ENCODE results near the gene APOL3.
A peak's percentile ranks its signal among the peaks of the same experiment; 100 is the strongest.
"Not testable (repeated sequence)": the region's sequence is repeated elsewhere in the genome, so short reads cannot be mapped to it uniquely, and the experiment has no call there.

APOL3 gene

DNA sequence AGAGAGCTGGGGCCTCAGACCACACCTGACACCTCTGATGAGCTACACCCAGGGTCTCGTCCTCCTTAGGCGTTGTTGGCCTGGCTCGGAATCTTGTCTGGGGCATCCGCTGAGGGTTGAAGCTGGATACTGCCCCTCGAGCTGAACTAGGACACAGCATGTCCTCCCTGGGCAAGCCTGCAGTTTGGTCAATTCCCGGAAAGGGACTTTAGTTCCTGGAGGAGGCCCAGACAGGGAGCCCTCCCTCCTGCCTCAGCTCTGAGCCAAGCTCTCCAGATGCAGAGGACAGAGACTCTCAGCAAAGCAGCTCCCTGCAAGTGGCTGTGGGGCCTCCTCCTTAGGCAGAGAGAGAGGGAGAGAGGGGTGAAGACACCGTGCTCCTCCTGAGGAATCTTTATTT, 4.9 kb downstream of the APOL3 start:
- Histone ChIP-seq H3K36me3 (ENCODE audit: insufficient read depth, low read length) (no peaks in the 10 kb centered on the region), H3K4me3 (ENCODE audit: low read length) (no peak overlapping the region), H3K9ac (ENCODE audit: low read depth, low read length) (peak overlapping the region; percentile 83), H3K4me2 (ENCODE audit: low read length) (no peak overlapping the region), H3K27me3 (ENCODE audit: control insufficient read depth, insufficient read depth, low read length) (no peaks in the 10 kb centered on the region), H3K4me1 (ENCODE audit: control insufficient read depth, insufficient read depth, low read length) (peaks cover 24% of the 10 kb centered on the region), H3K9me3 (replicated peaks; ENCODE audit: low read length) (no peaks in the 10 kb centered on the region)

DNA sequence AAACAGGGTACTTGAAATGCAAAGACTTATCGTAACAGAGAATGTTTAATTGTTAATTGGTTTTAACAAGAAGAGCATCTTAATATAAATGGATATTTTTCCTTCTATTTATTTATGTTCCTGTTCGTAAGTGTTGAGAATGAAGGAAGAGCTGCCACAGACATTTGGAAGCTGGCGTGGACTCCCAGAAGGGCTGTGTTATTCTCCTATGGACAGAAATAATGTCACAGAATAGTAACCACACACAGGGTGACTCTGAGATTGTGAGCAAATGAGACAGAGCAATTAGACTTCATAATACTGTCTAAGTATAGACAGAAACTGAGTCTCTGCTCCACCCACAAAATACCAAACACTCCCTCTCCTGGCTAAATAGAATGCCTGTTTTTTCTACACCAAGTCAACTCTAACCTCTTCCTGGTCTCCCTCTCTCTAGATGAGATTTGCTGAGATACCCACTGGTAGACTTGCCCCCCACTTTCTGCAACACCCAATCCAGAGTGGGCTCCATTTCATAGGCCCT, 6.1 kb downstream of the APOL3 start:
- Histone ChIP-seq H3K36me3 (ENCODE audit: insufficient read depth, low read length) (no peaks in the 10 kb centered on the region), H3K4me3 (ENCODE audit: low read length) (no peak overlapping the region), H3K27me3 (ENCODE audit: control insufficient read depth, insufficient read depth, low read length) (no peaks in the 10 kb centered on the region), H3K9ac (ENCODE audit: low read depth, low read length) (no peak overlapping the region), H3K4me1 (ENCODE audit: control insufficient read depth, insufficient read depth, low read length) (peaks cover 29% of the 10 kb centered on the region), H3K9me3 (replicated peaks; ENCODE audit: low read length) (no peaks in the 10 kb centered on the region), H3K4me2 (ENCODE audit: low read length) (no peak overlapping the region)

DNA sequence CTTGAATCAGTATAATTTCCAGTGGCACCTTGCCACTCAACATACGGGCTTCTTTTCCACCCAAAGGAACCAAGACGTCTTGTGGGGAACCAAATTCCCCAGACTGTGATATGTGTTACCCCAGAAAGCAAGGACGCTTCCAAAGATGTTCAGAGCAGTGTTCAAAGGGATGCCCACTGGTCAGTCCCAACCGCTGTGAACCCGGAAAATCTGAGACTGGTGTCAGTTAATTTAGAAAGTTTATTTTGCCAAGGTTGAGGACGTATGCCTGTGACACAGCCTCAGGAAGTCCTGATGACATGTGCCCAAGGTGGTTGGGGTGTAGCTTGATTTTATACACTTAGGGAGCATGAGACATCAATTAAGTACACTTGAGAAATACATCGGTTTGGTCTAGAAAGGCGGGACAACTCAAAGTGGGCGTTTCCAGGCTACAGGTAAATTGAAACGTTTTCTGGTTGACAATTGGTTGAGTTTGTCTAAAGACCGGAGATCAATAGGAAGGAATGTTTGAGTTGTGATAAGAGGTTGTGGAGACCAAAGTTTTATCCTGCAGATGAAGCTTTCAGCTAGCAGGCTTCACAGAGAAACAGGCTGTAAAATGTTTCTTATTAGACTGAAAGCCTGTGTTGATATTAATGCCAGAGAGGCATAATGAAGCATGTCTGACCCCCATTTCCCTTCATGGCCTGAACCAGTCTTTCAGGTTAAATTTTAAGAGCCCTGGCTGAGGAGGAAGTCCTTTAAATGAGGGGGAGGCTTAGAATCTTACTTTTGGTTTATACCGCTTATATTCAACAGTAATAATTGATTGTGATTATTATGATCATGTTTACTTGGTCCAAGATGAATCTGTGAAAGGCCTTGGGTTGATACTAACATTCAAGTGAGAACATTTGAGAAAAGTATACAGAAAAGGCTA, 6.8 kb downstream of the APOL3 start:
- Histone ChIP-seq H3K36me3 (ENCODE audit: insufficient read depth, low read length) (no peaks in the 10 kb centered on the region), H3K4me3 (ENCODE audit: low read length) (no peak overlapping the region), H3K4me2 (ENCODE audit: low read length) (no peak overlapping the region), H3K27me3 (ENCODE audit: control insufficient read depth, insufficient read depth, low read length) (no peaks in the 10 kb centered on the region), H3K9ac (ENCODE audit: low read depth, low read length) (no peak overlapping the region), H3K9me3 (replicated peaks; ENCODE audit: low read length) (no peaks in the 10 kb centered on the region), H3K4me1 (ENCODE audit: control insufficient read depth, insufficient read depth, low read length) (peaks cover 32% of the 10 kb centered on the region)

DNA sequence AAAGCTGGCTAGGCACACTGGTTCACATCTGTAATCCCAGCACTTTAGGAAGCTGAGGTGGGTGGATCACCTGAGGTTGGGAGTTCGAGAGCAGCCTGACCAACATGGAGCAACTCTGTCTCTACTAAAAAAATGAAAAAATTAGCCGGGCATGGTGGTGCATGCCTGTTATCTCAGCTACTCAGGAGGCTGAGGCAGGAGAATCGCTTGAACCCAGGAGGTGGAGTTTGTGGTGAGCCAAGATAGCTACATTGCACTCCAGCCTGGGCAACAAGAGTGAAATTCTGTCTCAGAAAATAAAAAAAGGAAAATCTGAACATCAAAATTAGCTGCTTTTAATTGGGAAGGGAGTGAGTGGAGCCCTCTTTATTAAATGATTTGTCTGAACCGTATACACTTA, 7.7 kb downstream of the APOL3 start:
- not testable (repeated sequence) for H3K9ac ChIP-seq (ENCODE audit: low read depth, low read length); H3K9me3 ChIP-seq (replicated peaks; ENCODE audit: low read length); H3K27me3 ChIP-seq (ENCODE audit: control insufficient read depth, insufficient read depth, low read length); H3K4me2 ChIP-seq (ENCODE audit: low read length); H3K36me3 ChIP-seq (ENCODE audit: insufficient read depth, low read length); H3K4me3 ChIP-seq (ENCODE audit: low read length)
- H3K4me1 ChIP-seq (ENCODE audit: control insufficient read depth, insufficient read depth, low read length) = peaks cover 32% of the 10 kb centered on the region

DNA sequence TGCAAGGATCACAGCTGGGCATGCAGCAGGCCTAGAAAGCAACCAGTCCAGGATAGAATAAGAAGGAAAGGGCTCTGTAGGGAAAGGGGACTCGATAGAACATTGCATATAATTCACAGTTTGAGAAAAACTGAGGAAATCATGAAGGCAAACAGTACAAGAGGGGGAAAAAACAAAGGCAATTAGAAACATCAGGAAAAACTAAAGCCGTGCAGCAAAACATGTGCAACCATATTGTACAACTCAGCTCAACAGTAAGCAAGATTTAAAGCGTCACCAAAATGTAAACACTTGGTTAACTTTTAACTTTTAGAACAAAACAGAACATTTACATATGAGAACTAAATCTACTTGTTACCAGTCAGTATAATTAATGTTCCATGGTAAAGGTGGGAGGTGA, 8.5 kb downstream of the APOL3 start:
- Histone ChIP-seq H3K9me3 (replicated peaks; ENCODE audit: low read length) (no peaks in the 10 kb centered on the region), H3K27me3 (ENCODE audit: control insufficient read depth, insufficient read depth, low read length) (no peaks in the 10 kb centered on the region), H3K36me3 (ENCODE audit: insufficient read depth, low read length) (no peaks in the 10 kb centered on the region), H3K4me2 (ENCODE audit: low read length) (no peak overlapping the region), H3K9ac (ENCODE audit: low read depth, low read length) (no peak overlapping the region), H3K4me3 (ENCODE audit: low read length) (no peak overlapping the region), H3K4me1 (ENCODE audit: control insufficient read depth, insufficient read depth, low read length) (peaks cover 27% of the 10 kb centered on the region)

DNA sequence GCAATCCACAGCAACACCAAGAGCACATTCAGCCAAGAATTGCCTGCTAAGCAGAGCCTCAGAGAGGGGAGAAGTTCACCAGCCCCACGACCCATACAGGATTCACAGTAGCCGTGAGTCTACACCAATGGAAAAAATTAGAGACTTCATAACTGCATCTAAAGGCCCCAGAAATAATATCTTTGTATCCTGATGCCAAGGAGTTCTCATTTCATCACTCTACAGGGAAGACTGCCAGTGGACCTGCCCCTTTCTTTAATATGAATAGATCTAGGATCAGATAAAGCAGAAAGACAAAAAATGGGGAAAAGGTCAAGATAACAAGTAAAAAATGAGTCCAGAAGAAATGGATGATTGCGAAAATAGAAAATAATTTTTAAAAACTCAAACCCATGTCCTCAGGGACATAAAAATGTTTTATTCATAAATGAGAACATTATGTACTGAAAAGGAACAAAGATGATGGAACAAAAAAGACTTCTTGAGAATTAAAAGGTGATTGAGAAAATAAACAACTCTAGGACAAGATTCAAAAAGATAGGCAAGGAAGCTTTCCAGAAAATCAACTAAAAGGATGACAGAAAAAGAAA, 9.5 kb downstream of the APOL3 start:
- Histone ChIP-seq H3K4me1 (ENCODE audit: control insufficient read depth, insufficient read depth, low read length) (peaks cover 19% of the 10 kb centered on the region), H3K4me3 (ENCODE audit: low read length) (no peak overlapping the region), H3K27me3 (ENCODE audit: control insufficient read depth, insufficient read depth, low read length) (no peaks in the 10 kb centered on the region), H3K36me3 (ENCODE audit: insufficient read depth, low read length) (no peaks in the 10 kb centered on the region), H3K9me3 (replicated peaks; ENCODE audit: low read length) (no peaks in the 10 kb centered on the region), H3K9ac (ENCODE audit: low read depth, low read length) (no peak overlapping the region), H3K4me2 (ENCODE audit: low read length) (peak overlapping the region; percentile 40)

DNA sequence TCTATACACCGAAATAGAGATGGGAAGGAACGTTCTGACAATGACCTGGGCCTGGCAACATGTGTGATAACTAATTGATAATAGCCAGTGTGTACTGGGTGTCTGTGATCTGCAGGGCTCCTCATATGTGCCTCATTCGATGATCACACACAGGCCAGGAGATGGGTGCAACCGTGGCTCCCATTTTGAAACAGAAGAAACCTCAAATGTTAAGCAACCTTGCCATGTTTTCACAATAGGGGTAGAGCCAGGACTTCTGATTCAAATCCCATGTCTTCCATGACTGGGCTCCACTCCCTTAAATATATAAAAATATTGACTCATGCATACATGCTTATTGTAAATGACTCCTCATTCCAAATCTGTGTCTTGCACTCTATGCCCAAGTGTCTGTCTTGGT, 11.1 kb downstream of the APOL3 start:
- no peaks in the 10 kb centered on the region for H3K36me3 ChIP-seq (ENCODE audit: insufficient read depth, low read length)

DNA sequence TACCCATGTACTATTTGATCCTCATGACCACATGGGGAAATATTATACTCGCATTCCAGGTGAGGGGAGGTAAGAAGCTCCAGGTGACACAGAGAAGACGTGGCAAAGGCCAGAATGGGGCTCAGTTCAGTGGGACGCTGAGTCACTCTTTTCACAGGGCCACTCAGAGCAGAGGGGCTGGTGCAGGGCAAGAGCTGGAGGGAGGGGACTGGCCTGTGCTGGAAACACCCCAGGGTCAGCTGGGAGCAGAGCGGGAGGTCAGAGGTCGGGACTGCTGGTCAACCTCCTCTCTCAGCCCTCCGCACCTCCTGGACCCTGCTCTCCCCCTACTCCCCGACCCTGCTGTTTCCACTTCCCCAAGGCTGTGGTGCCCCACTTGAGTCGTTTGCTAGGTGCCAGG, 12.1 kb downstream of the APOL3 start:
- Histone ChIP-seq H3K27me3 (ENCODE audit: control insufficient read depth, insufficient read depth, low read length) (peaks cover 2% of the 10 kb centered on the region), H3K9ac (ENCODE audit: low read depth, low read length) (no peak overlapping the region), H3K36me3 (ENCODE audit: insufficient read depth, low read length) (no peaks in the 10 kb centered on the region), H3K4me1 (ENCODE audit: control insufficient read depth, insufficient read depth, low read length) (peaks cover 22% of the 10 kb centered on the region), H3K4me3 (ENCODE audit: low read length) (no peak overlapping the region), H3K4me2 (ENCODE audit: low read length) (no peak overlapping the region), H3K9me3 (replicated peaks; ENCODE audit: low read length) (no peaks in the 10 kb centered on the region)

More for the DNA sequence above, 11.1 kb downstream of the APOL3 start:
- no peaks in the 10 kb centered on the region for H3K9me3 ChIP-seq (replicated peaks; ENCODE audit: low read length)
- no peaks in the 10 kb centered on the region for H3K27me3 ChIP-seq (ENCODE audit: control insufficient read depth, insufficient read depth, low read length)
- no peak overlapping the region for H3K4me3 ChIP-seq (ENCODE audit: low read length)
- peaks cover 22% of the 10 kb centered on the region for H3K4me1 ChIP-seq (ENCODE audit: control insufficient read depth, insufficient read depth, low read length)
- H3K9ac ChIP-seq (ENCODE audit: low read depth, low read length) = no peak overlapping the region
- H3K4me2 ChIP-seq (ENCODE audit: low read length) = no peak overlapping the region

DNA sequence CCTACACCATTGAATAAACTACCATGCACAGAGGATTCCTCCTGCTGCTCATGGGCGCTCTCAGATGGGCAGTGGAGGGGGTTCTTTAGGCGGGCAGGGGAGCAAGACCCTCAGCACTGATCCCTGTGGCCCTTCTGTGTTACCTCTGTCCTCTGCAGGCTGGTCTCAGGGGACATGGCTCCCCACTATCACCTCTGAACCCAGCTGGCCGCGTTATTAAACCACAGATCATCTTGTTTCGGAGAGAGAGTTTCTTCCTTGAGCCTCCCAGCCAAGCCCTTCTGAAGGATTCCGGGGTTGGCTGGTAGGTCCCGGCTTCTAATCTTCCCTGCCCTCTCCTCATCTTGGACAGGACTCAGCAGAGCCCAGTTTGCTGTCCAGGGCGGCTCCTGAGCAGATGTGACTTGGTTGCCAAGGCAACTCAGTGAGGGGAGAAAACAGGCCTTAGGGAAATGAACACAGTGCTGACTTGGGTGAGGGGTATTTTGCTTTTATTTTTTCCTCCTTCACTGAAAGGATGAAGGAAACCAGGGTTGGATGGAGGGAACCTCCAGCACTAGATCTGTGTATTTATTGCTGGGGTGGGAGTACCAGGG, 13.3 kb downstream of the APOL3 start:
- Histone ChIP-seq H3K4me1 (ENCODE audit: control insufficient read depth, insufficient read depth, low read length) (peaks cover 22% of the 10 kb centered on the region), H3K4me3 (ENCODE audit: low read length) (no peak overlapping the region), H3K36me3 (ENCODE audit: insufficient read depth, low read length) (no peaks in the 10 kb centered on the region), H3K27me3 (ENCODE audit: control insufficient read depth, insufficient read depth, low read length) (peaks cover 13% of the 10 kb centered on the region), H3K4me2 (ENCODE audit: low read length) (no peak overlapping the region), H3K9ac (ENCODE audit: low read depth, low read length) (no peak overlapping the region), H3K9me3 (replicated peaks; ENCODE audit: low read length) (no peaks in the 10 kb centered on the region)

DNA sequence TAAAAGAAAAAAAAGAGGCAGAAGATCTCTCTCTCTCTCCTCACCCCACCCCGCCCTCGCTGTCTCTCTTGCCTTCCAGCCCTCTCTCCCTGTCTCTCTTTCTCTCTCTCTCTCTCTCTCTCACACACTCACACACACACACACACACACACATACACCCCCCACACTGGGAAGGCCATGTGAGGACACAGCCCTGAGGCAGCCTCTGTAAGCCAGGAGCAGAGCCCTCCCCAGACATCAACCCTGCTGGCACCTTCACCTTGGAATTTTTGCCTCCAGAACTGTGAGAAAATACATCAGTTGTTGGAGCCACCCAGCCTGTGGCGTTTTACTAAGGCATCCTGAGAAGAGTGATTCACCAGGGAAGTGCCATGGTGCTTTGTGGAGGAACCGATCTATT, 14.7 kb downstream of the APOL3 start:
- no peak overlapping the region for H3K4me2 ChIP-seq (ENCODE audit: low read length)
- H3K4me1 ChIP-seq (ENCODE audit: control insufficient read depth, insufficient read depth, low read length) = peaks cover 21% of the 10 kb centered on the region
- H3K9ac ChIP-seq (ENCODE audit: low read depth, low read length) = no peak overlapping the region
- H3K27me3 ChIP-seq (ENCODE audit: control insufficient read depth, insufficient read depth, low read length) = peaks cover 26% of the 10 kb centered on the region
- H3K36me3 ChIP-seq (ENCODE audit: insufficient read depth, low read length) = no peaks in the 10 kb centered on the region
- no peaks in the 10 kb centered on the region for H3K9me3 ChIP-seq (replicated peaks; ENCODE audit: low read length)
- H3K4me3 ChIP-seq (ENCODE audit: low read length) = no peak overlapping the region

DNA sequence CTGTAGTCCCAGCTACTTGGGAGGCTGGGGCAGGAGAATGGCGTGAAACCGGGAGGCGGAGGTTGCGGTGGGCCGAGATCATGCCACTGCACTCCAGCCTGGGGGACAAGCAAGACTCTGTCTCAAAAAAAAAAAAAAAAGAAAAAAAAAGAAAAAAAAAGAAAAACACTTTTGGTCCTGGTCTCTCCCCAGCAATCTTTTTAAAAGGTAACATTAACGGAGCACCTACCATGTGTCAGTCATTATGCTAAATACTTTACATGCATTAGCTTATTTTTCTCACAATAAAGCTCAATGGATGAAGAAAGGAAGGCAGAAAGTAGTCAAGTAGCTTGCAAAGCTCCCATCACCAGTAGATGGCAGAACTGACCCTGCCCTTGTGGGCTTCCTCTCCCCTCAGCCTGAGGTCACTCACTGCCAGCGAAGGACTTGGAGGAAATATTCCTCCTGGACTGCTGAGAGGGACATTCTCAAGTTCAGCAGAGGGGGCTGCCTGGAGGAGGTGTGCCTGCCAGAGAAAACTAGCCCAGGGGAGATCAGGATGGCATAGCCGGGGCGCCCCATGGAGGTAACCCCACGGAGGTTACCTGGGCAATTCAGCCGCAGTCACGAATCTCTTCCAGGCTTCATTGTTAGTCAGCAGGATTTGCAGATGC, 15.5 kb downstream of the APOL3 start:
- H3K4me2 ChIP-seq (ENCODE audit: low read length) = peak overlapping the region; percentile 29
- peaks cover 14% of the 10 kb centered on the region for H3K4me1 ChIP-seq (ENCODE audit: control insufficient read depth, insufficient read depth, low read length)
- no peaks in the 10 kb centered on the region for H3K36me3 ChIP-seq (ENCODE audit: insufficient read depth, low read length)
- H3K9me3 ChIP-seq (replicated peaks; ENCODE audit: low read length) = no peaks in the 10 kb centered on the region
- no peak overlapping the region for H3K9ac ChIP-seq (ENCODE audit: low read depth, low read length)
- H3K4me3 ChIP-seq (ENCODE audit: low read length) = no peak overlapping the region
- H3K27me3 ChIP-seq (ENCODE audit: control insufficient read depth, insufficient read depth, low read length) = peaks cover 34% of the 10 kb centered on the region

Measured in skeletal muscle satellite cell (primary cell).